Ovary (tissue), 9 donors: Measurements from ENCODE around the gene BRIX1. TPM values are rescaled to one million over a fixed set of nuclear protein-coding genes. Genes with fewer than 3 reads are reported as not detected.

Source experiments
- DNase-seq, 5 donors: peaks; one replicate each; pipeline ENCODE4 v3.0.0-alpha.2; 2019 to 2020
- H3K27ac ChIP-seq, 2 donors: fragments of 200-600 bp; one replicate each; pipeline versions ENCODE4 v1.5.1 to v1.8.0; 2019 to 2022
- H3K27me3 ChIP-seq: fragments of 200-600 bp; one replicate; pipeline ENCODE4 v1.8.0; 2022
- H3K36me3 ChIP-seq: fragments of 200-600 bp; sonication (generic); one replicate; pipeline ENCODE4 v1.5.1; 2019
- H3K4me1 ChIP-seq: one replicate; pipeline ENCODE4 v1.8.1; 2013; ENCODE audit warnings: mild to moderate bottlenecking, moderate library complexity; ENCODE audit not compliant: insufficient read depth
- H3K4me3 ChIP-seq: fragments of 200-600 bp; sonication (generic); one replicate; pipeline ENCODE4 v1.5.1; 2017
- H3K9me3 ChIP-seq, 2 donors: fragments of 200-600 bp in 1 of 2; sonication (generic) in 1 of 2; one replicate each; pipeline versions ENCODE4 v1.5.1 to v1.8.1; 2013 to 2019; ENCODE audit warnings: mild to moderate bottlenecking in 1 of 2, moderate library complexity in 1 of 2
- EP300 ChIP-seq: sonication (generic); formaldehyde crosslinking; IDR thresholded peaks from one replicate; pipeline ENCODE4 v1.6.1; 2017; ENCODE audit warnings: antibody characterized with exemption
- POLR2A ChIP-seq: fragments of 450-650 bp; IDR thresholded peaks from one replicate; pipeline ENCODE4 v1.6.1; 2017; ENCODE audit warnings: antibody characterized with exemption, mild to moderate bottlenecking, moderate library complexity
- WGBS, 3 donors: extraction: QIAGEN DNeasy Blood & Tissue Kit in 1 of 3; methylation state at CpG; one replicate each; pipeline versions ENCODE4 v1.1.5 to v1.1.7; 2013 to 2017; 5-methylcytosine and 5-hydroxymethylcytosine counted together
- intact Hi-C, 4 donors: fragments of 100-400 bp; cut with DNase I; formaldehyde crosslinking; loops; one replicate each; pipeline versions ENCODE4 v1.11.0 to v1.15.1; 2022 to 2023
- polyA plus RNA-seq, 2 donors: library from polyadenylated mRNA; stranded (reverse); fragments of 200-250 nt in 1 of 2; fragments of 350-450 nt in 1 of 2; fragmentation: Illumina TruSeq in 1 of 2; extraction: RNeasy Lipid Tissue Mini Kit (QIAGEN cat#74804) in 1 of 2; gene quantifications; one replicate each; pipeline ENCODE4 v1.2.3, GENCODE V29; 2013 to 2014
- total RNA-seq, 7 donors: library from RNA; depleted of rRNA in 2 of 7; stranded (reverse); fragments of >200 nt in 2 of 7; fragmentation: NEBNext Ultra II Directional in 3 of 7; extraction: Animal tissue kit (Norgen Biotek cat#: 25700) in 3 of 7; gene quantifications; one replicate each; pipeline versions ENCODE4 v1.1.0 to v1.2.4, GENCODE V29; 2016 to 2023
- TF ChIP-seq, protein P1 (sequence below), 3 donors: fragments of 450-650 bp in 2 of 3; fragments of 200-600 bp in 1 of 3; IDR thresholded peaks; one replicate each; pipeline versions ENCODE4 v1.5.1 to v1.8.0; 2016 to 2022; ENCODE audit warnings: antibody characterized with exemption in 3 of 3, mild to moderate bottlenecking in 1 of 3
- donor health status: DM: no; HTN: no; CAD: no; lungs with moderate emphysema.
- donor health status: DM: no; HTN: no; CAD: no.
- donor health status: Bipolar disorder and iron deficiency.
- donor health status: DM: yes; HTN: yes; CAD: no.
- donor health status: DM: no; HTN: no; CAD: no.
- donor health status: DM: yes; HTN: yes; CAD: no.

Gene BRIX1
- total and polyA plus RNA-seq, 9 donors: 15.5 to 33.9 (median 23.9) TPM

DNA sequence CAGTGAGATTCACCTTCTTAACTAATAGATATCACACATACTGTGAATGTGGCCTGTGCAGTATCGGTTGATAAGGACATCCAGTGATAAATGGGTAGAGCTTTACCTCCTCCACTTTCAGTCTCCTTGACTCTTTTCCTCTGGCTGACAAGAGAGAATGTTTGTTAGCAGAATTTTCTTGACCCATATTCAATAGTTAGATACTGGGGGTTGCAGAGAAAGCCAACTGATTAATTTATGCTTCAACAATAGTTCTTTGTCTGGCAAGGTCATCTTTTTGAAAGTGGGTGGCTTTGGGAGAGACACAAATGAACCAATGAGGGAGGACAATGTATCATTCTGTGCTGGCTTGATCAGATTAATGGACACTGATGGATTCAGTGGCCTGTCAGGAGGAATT is 46.3 kb upstream of the BRIX1 start:
- Histone ChIP-seq H3K4me3 (no peak overlapping the region), H3K9me3 (no peaks in the 10 kb centered on the region), H3K4me1 (no peaks in the 10 kb centered on the region), H3K27me3 (no peaks in the 10 kb centered on the region), H3K36me3 (no peaks in the 10 kb centered on the region), H3K27ac (no peak overlapping the region)
- WGBS, 3 donors: 75 to 89% (median 78%) methylated on average over 1 of the region's 1 CpG
- intact Hi-C loops: no loop called here
- no peak for DNase-seq
- no peak for TF ChIP-seq POLR2A
- no peak for TF ChIP-seq EP300
- TF ChIP-seq, protein P1, sequence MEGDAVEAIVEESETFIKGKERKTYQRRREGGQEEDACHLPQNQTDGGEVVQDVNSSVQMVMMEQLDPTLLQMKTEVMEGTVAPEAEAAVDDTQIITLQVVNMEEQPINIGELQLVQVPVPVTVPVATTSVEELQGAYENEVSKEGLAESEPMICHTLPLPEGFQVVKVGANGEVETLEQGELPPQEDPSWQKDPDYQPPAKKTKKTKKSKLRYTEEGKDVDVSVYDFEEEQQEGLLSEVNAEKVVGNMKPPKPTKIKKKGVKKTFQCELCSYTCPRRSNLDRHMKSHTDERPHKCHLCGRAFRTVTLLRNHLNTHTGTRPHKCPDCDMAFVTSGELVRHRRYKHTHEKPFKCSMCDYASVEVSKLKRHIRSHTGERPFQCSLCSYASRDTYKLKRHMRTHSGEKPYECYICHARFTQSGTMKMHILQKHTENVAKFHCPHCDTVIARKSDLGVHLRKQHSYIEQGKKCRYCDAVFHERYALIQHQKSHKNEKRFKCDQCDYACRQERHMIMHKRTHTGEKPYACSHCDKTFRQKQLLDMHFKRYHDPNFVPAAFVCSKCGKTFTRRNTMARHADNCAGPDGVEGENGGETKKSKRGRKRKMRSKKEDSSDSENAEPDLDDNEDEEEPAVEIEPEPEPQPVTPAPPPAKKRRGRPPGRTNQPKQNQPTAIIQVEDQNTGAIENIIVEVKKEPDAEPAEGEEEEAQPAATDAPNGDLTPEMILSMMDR (IDR thresholded peaks at IDR 0.05): no peak

DNA sequence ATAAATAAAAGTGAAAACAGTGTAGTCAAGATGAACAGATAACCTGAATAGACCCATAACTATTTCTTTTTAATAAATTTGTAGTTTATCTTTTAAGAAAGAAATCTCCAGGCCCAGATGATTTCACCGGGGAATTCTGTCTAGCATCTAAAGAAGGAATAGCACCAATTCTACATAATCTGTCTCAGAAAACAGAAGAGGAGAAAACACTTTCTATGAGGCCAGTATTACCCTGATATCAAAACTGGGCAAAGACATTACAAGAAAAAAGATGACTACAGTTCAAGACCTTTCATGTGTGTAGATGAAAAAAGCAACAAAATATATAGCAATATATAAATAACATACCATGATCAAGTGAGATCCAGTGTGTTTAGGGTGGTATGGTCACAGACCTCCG is 45.1 kb upstream of the BRIX1 start:
- no peak overlapping the region for H3K27ac ChIP-seq
- intact Hi-C loops: no loop called here
- TF ChIP-seq, protein P1 (IDR thresholded peaks at IDR 0.05): no peak
- no peak for TF ChIP-seq POLR2A
- TF ChIP-seq EP300: no peak
- 92 to 97% (median 96%) methylated on average over 2 of the region's 2 CpGs for WGBS, 3 donors
- no peaks in the 10 kb centered on the region for H3K27me3 ChIP-seq
- H3K36me3 ChIP-seq: no peaks in the 10 kb centered on the region
- DNase-seq: no peak
- no peaks in the 10 kb centered on the region for H3K9me3 ChIP-seq
- H3K4me1 ChIP-seq: no peaks in the 10 kb centered on the region
- H3K4me3 ChIP-seq: no peak overlapping the region

DNA sequence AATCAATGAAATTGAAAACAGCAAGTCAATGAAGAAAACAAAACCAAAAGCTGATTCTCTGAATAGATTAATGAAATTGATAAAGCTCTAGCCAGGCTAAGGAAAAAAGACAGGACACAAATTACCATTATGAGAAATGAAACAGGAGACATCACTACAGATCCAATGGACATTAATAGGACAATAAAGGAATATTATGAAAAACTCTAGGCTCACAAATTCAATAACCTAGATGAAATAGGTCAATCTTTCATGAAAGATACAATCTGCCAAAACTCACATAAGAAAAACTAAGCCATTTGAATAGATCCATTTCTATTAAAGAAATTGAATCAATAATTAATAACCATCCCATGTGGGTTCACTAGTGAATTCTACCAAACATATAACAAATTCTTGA is 39.2 kb upstream of the BRIX1 start:
- H3K36me3 ChIP-seq: no peaks in the 10 kb centered on the region
- intact Hi-C loops: no loop called here
- DNase-seq: no peak
- H3K9me3 ChIP-seq: no peaks in the 10 kb centered on the region
- H3K4me1 ChIP-seq: no peaks in the 10 kb centered on the region
- no peak overlapping the region for H3K27ac ChIP-seq
- H3K27me3 ChIP-seq: no peaks in the 10 kb centered on the region
- no peak for TF ChIP-seq EP300
- TF ChIP-seq POLR2A: no peak
- TF ChIP-seq, protein P1 (IDR thresholded peaks at IDR 0.05): no peak
- H3K4me3 ChIP-seq: no peak overlapping the region

DNA sequence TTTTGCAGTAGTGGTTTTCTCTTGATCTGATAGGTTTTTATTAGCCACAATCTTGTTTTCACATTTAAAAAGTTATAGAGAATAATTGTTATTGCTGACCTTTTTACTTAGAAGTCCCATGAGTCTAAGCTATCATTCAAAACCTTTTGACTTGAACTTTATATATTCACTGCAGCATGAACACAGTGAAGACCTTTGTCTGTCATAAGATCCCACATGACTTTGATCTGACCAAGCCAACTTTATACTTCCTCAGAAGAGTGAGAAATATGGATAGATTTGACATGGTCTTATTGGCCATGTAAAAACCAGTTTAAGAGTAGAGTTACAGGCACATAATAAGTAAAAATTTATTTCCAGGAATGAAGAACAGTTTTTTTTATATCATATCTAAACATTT is 34.3 kb upstream of the BRIX1 start:
- no peak overlapping the region for H3K27ac ChIP-seq
- H3K4me1 ChIP-seq: no peaks in the 10 kb centered on the region
- no peak for DNase-seq
- TF ChIP-seq EP300 (no peak), POLR2A (no peak)
- TF ChIP-seq, protein P1 (IDR thresholded peaks at IDR 0.05): no peak
- H3K9me3 ChIP-seq: no peaks in the 10 kb centered on the region
- H3K36me3 ChIP-seq: no peaks in the 10 kb centered on the region
- intact Hi-C loops: no loop called here
- H3K4me3 ChIP-seq: no peak overlapping the region
- H3K27me3 ChIP-seq: no peaks in the 10 kb centered on the region
